Fibroblast of skin of right quadriceps (primary cell): ENCODE measurements around the gene KIFAP3.

ENCODE experiments used
- DNase-seq: peaks from one replicate; pipeline ENCODE4 v3.0.0-alpha.2; 2013

KIFAP3 gene

DNA sequence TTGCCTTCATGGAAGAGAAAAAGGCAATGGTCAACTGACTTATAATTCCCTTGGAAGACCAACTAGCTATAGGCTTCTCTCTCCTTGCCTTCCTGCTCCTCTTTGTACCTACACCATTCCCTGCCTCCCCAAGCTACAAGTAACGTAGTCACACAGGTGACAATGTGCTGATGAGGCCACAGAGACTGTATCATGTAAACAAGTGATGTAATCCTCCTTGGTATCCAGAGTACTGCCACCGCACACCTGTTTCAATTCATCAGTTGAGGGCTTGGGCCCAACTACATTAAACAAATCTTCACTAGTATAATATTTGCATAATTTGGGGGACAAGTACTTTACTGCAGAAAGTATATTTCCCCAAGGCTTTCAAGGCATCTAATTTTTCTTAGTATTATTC lies 104.4 kb downstream of the KIFAP3 start:
- DNase-seq, result no peak

GRCh38 chr1:169968174-169968573 lies 106.3 kb downstream of the KIFAP3 start:
- no peak for DNase-seq

GRCh38 chr1:169964206-169964605 lies 110.3 kb downstream of the KIFAP3 start:
- no peak for DNase-seq

GRCh38 chr1:169959686-169960085 lies 114.8 kb downstream of the KIFAP3 start:
- DNase-seq, result no peak

DNA sequence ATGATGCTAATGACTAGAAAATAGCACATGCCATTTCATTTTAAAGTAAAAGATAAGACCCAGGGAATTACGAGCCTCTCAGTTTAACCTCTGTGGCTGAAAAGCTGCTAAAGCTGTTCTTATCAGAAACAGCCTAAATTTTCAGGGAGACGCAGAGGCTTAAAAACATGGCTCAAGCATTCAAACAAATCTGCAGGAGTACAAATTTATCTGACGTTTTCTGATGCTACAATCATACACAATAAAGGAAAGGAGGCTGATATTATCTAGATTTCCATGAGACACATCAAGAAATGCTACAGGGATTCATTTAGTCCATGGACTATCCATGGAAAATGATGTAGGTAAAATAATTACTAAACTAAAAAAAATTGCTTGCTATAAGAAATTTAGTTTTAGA lies 115.5 kb downstream of the KIFAP3 start:
- DNase-seq, result no peak

- no peak for DNase-seq
Measured at GRCh38 chr1:169957884-169958283, 116.6 kb downstream of the KIFAP3 start.

GRCh38 chr1:169951108-169951507 lies 123.4 kb downstream of the KIFAP3 start:
- no peak for DNase-seq

DNA sequence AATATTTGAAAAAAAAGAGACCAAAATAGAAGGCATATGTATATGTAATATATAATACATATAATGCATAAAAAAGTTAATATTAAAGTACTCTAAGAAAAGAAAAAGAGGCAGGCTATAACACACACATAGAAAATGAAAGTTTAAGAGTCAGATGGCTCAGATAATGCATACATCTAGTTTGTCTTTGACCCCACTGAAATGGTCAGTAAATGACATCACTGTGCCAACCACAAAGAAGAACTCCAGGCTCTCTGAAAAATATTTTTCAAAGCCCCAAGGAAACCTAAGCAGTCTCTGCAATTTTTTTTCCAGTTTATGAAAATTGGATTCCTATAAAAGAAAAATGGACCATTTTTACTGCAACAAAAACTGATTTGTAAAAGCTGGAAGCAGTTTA lies 125.4 kb downstream of the KIFAP3 start:
- peak; percentile 27 for DNase-seq

DNA sequence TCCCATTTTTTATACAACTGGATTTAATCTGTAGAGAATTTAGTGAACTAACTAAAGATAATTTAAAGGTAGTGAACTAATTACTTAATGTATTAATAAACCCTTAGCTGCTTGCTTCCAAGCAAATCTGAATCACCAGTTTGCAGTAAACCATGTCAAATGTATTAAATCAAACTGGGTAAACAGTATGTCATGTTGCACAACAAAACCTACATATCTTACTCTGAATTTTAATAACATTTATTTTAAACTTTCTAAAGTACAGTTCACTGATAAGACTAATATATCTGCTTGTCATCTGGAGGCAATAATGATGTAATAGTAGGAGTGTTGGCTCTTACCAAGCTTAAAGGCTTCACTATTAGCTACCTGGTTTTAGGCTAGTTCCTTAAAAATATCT lies 128.3 kb downstream of the KIFAP3 start:
- DNase-seq, result no peak

GRCh38 chr1:169945181-169945580 lies 129.3 kb downstream of the KIFAP3 start:
- DNase-seq, result no peak

DNA sequence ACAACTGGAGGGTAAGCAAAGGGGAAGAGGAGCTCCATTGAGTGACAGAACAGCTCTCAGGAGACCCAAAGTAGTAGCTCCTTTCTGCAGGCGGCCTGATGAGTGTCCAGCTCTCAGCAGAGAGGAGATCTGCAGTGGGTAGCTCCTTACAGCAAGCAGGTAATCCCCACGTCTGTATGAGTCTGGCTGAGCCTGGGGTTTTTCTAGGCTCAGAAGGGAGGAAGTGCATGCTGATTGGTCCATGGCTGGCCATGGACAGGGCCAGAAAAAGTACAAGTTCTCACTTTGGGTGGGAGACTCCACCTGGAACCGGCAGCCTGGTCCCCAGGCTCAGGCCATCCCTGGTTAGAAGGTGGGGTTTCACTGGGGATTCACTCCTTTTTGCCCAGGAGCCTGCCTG lies 129.9 kb downstream of the KIFAP3 start:
- DNase-seq, result no peak

DNA sequence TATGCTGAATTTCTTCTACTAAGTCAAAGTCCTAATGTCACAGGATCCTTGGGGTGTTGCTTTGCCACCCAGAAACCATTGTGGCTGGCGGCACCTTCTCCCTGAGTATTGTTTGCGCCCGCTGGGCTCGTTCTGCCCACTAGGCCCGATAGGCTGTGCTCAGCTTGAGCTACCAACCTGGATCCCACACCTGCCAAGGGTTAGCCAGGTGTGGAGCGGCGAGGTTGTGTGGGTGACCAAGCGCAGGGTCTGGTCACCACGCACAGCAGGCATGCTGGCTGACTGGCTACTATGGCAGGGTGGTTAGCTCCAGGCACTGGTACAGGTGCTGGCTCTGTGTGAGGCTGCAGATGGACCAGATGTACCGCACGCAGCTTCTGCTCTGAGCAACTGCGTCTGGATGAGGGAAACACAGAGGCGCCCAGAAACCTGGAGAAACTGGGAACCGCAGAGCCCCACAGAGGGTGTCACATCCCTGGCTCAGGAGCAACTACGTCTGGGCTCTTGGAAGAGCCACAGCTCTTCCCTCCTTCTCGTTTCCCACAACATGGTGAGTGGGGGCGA lies 130.4 kb downstream of the KIFAP3 start:
- no peak for DNase-seq

DNA sequence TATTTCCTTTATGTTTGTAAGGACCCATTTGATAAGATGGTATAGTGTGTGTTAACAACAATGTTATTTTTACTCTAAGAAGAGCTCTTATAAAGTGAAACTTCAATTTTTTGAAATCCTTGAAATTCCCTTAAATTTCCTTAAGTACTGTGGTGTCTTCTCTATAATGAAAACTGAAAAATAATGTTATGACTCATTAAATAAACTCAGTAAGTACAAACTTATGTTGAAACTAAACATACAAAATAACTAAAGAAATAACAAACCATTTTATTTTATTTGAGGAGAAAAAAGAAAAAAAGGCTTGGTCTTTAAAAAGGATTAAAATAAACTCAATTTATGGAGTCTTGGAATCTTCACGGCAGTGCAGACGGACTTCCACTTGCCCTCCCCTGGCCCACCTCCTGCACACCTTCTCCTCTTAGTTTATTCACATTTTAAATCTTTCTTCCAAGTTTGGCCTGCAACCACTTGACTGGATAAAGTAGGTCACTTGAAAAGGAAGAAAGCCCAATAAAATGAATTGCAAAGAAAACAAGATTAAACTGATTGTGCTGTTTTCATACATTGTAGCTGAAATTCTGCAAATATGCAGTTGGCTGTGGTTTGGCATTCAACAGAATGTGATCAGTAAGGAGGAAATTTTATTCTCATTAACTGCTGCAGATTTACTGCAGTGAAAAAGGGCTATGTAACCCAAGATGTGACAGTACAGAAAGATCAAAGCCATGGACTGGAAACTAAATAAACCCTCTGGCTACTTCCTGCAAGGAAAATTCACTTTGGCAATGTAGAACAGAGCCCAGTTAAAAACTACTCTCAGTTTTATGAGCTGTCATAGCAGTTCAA lies 132.3 kb downstream of the KIFAP3 start:
- peak; percentile 41 for DNase-seq

GRCh38 chr1:169933984-169934725 lies 140.3 kb downstream of the KIFAP3 start:
- DNase-seq, result peak; percentile 74

DNA sequence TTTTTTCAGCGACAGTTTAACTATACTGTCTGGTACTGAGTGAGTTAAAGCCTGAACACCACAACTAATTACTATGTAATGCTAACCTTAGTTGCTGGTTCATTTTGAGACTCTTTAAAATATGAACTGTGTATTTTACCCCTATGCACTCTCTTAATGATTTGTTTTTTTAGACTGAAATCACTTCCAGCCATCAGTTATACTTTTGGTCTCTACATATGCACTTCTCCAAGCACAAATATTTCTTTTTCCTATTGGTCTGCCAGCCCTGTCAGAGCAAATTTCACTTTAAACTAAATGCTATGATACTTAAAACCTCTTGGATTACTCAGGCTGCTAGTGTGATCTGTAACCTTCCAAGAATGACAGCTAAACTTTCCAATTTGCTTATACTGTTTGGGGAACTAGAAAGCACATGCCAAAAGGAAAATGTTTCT lies 142.7 kb downstream of the KIFAP3 start:
- DNase-seq, result peak; percentile 36

DNA sequence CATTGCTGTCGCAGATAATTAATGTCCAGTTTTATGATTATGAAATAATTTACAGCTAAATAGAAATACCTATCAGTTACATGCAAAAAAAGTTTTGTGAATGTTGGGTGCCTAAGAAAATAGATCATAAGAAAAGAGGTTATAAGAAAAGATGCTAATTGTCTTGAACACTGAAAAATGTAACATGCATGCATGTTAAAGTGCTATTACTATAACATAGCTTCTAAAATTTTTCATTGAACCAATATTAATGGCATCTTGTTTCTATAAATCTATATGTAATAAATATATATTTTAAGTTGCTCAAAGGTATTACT lies 145.3 kb downstream of the KIFAP3 start:
- DNase-seq, result no peak

DNA sequence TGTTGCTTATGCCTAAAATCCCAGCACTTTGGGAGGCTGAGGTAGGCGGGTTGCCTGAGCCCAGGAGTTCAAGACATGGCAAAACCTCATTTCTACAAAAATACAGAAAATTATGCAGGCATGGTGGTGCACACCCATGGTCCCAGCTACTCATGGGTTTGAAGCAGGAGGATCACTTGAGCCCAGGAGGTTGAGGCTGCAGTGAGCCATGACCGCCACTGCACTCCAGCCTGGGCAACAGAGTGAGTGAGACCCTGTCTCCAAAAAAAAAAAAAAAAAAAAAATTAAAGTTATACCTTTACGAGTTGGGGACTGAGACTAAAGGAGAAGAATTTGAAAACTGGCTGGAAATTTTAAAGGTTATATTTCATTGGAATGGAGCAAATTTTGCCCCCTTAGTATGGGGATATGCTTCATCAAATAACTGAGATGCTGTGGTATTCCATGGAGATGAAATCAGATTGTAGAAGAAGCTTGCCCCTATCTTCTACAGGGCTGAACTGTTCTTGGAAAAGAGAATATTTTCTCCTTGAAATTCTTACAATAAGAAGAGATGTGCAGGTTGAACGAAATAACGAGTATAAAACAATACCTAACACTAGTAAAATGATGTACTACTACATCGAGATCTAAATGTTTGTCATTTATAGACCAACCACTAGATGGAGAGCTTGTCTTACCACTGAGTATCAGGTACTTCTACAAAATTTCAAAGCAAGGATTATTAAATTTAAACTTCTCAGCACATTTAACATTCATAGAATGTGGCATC lies 145.9 kb downstream of the KIFAP3 start:
- DNase-seq, result peak; percentile 60

DNA sequence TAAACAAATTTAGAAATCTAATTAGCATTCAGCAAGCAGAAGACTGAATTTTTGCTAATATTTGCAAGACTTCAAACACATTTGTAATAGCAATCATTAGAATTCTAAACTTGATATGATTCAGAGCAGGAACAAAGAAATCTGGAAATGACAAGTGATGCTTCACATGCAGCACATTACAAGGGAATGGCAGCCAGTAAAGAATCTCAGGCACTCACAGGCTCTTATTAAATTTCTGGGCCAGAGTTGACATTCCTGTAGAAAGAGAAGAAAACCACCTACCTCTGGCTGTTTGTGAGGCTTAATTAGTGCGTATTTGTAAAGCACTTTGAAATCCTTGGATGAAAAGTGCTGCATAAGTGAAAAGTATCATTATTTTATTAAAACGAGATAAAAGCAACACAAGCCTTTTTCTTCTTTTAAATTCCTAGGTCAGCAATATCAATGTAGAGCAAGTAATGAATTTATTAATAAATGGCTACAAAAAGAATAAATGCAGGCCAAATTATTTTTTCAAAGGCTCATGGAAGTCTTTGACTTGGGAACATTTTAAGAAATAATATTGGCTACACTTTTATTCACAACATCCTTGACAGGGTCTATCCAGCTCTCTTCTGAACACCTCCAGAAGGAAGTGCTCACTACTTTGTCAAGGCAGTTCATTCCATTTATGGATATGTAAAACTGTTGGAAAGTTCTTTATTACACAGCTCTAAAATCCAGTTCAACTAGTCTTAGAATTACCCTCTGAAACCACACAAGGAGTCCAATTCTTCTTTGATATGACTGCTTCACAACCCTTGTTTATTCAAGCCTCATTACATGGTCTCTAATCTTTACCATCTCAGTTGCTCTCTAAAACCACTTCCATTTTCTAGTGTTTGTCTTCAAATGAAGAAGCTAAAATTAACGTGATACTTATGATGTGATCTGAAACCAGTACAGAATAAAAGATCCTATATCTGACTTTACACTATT lies 148.7 kb downstream of the KIFAP3 start:
- DNase-seq, result no peak

GRCh38 chr1:169924829-169925228 lies 149.7 kb downstream of the KIFAP3 start:
- no peak for DNase-seq

- DNase-seq, result no peak
Measured at GRCh38 chr1:169924063-169924462, 150.4 kb downstream of the KIFAP3 start.

DNA sequence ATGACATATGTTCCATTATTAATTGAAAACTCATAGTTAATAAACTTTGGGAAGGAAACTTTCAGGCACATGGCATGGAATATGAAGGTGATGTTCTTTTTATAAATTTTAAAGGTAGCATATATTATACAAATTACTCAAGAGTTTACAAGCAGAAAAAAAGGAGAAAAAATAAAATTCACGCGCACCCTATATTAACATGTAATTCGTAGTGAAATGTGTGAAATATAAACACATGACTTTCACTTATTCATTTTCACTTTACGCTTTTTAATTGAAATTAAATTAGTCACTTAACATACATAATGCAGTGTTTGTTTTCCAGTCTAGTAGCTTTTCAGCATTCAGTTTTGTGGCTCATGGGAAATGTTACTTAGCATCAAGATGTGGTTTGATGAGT lies 153.4 kb downstream of the KIFAP3 start:
- DNase-seq, result no peak

DNA sequence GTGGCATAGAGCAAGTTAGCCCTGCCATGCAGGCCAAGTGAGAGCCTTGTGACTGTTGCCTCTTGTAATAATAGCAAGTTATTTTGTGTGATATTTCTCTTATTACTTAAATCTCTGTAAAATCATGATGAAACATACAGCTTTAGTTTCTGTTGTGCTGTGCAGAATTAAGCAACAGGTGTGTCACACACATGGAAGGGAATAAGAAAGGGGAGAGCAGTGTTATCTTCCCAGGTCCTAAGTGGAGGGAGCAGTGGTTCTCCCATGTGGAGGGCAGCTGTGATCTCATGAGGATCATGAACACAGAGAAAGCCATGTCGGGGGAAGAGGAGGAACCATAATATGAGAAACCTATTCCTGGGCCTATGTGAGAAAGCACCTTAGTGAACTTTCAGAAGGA lies 155.6 kb downstream of the KIFAP3 start:
- DNase-seq, result no peak
